ENCODE data around the gene CPT1C.

DNA sequence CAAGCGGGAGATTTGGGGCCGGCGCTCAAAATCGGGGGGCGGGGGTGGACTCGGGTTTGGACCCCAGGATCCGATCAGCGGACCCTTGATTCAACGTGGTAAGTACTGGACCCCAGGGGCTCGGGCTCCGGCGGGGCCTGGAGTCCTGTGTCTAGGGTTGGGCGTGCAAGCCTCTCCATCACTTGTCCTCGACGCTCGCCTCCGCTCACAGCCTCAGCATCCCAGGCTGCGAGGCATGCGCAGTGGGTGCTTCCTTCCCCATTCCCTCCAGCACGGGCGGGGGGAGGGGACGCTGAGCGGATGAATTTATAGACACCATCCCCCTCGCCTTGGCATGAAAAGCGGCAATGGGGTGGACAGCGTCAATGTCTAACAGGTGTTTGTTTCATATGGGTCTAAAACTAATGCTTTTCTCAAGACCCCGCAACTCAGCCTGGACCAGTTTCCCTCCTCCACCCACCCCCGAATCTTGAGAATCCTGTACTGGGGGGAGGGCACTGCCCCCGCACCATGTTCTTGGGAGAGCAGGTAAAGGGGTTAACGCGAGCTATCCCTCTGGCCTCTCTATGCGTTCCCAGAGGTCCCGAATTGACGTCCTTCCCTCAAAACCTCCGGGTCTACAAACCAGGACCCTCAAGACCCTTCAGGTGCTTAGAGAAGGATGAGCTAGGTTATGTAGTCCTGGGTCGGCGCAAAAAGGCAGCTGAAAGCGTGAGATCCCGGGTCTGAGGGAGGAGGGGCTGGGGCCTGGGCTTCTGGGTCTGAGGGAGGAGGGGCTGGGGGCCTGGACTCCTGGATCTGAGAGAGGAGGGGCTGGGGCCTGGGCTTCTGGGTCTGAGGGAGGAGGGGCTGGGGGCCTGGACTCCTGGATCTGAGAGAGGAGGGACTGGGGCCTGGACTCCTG is 579 bp downstream of the CPT1C start:
- TF ChIP-seq, protein P1, sequence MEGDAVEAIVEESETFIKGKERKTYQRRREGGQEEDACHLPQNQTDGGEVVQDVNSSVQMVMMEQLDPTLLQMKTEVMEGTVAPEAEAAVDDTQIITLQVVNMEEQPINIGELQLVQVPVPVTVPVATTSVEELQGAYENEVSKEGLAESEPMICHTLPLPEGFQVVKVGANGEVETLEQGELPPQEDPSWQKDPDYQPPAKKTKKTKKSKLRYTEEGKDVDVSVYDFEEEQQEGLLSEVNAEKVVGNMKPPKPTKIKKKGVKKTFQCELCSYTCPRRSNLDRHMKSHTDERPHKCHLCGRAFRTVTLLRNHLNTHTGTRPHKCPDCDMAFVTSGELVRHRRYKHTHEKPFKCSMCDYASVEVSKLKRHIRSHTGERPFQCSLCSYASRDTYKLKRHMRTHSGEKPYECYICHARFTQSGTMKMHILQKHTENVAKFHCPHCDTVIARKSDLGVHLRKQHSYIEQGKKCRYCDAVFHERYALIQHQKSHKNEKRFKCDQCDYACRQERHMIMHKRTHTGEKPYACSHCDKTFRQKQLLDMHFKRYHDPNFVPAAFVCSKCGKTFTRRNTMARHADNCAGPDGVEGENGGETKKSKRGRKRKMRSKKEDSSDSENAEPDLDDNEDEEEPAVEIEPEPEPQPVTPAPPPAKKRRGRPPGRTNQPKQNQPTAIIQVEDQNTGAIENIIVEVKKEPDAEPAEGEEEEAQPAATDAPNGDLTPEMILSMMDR (IDR thresholded peaks at IDR 0.05) = no peak
- no peak for TF ChIP-seq POLR2A (IDR thresholded peaks at IDR 0.05)

Data from body of pancreas (tissue), 4 donors.